H9 (cell line): ENCODE measurements around the gene INO80B. TPM values are rescaled to one million over a fixed set of nuclear protein-coding genes. Genes with fewer than 3 reads are reported as not detected.

ENCODE experiments used
- DNase-seq: peaks from one replicate; pipeline ENCODE4 v3.0.0-alpha.2; 2017
- H2AFZ ChIP-seq: one replicate; pipeline ENCODE4 v1.6.1; 2013; ENCODE audit warnings: mild to moderate bottlenecking, low read length, control low read depth, moderate library complexity
- H2AK5ac ChIP-seq: 2 replicates; pipeline ENCODE4 v1.6.1; 2013; ENCODE audit warnings: low read length, control low read depth, mixed read lengths; ENCODE audit not compliant: insufficient read length
- H2BK120ac ChIP-seq: one replicate; pipeline ENCODE4 v1.6.1; 2013; ENCODE audit warnings: low read depth, mild to moderate bottlenecking, low read length, control low read depth, inconsistent platforms; ENCODE audit not compliant: poor library complexity, severe bottlenecking
- H2BK12ac ChIP-seq: 2 replicates; pipeline ENCODE4 v1.6.1; 2013; ENCODE audit warnings: low read length, control low read depth, mixed read lengths, low read depth; ENCODE audit not compliant: insufficient read length
- H2BK15ac ChIP-seq: 2 replicates; pipeline ENCODE4 v1.6.1; 2013; ENCODE audit warnings: low read depth, low read length, control low read depth
- H2BK20ac ChIP-seq: one replicate; pipeline ENCODE4 v1.6.1; 2013; ENCODE audit warnings: low read depth, mild to moderate bottlenecking, low read length, control low read depth, inconsistent platforms; ENCODE audit not compliant: poor library complexity, severe bottlenecking
- H2BK5ac ChIP-seq: 2 replicates; pipeline ENCODE4 v1.6.1; 2013; ENCODE audit warnings: low read length, control low read depth, mixed read lengths; ENCODE audit not compliant: insufficient read length
- H3K14ac ChIP-seq: 2 replicates; pipeline ENCODE4 v1.6.1; 2013; ENCODE audit warnings: low read length, control low read depth; ENCODE audit not compliant: insufficient read depth
- H3K18ac ChIP-seq: 2 replicates; pipeline ENCODE4 v1.6.1; 2013; ENCODE audit warnings: low read depth, mild to moderate bottlenecking, mixed read lengths, low read length, control low read depth; ENCODE audit not compliant: insufficient read length
- H3K23ac ChIP-seq: 2 replicates; pipeline ENCODE4 v1.6.1; 2013; ENCODE audit warnings: low read length, control low read depth, mixed read lengths, low read depth; ENCODE audit not compliant: insufficient read length
- H3K23me2 ChIP-seq: 2 replicates; pipeline ENCODE4 v1.6.1; 2013; ENCODE audit warnings: low read depth, mild to moderate bottlenecking, mixed read lengths, low read length, control low read depth; ENCODE audit not compliant: insufficient read length, poor library complexity, severe bottlenecking
- H3K27ac ChIP-seq: 2 replicates; pipeline ENCODE4 v1.5.1; 2013; ENCODE audit warnings: low read length, control low read depth, mixed read lengths, low read depth; ENCODE audit not compliant: insufficient read length
- H3K27me3 ChIP-seq: 2 replicates; pipeline ENCODE4 v1.6.1; 2013; ENCODE audit warnings: low read length, control low read depth, inconsistent platforms; ENCODE audit not compliant: insufficient read depth
- H3K4ac ChIP-seq: 2 replicates; pipeline ENCODE4 v1.6.1; 2013; ENCODE audit warnings: low read depth, mild to moderate bottlenecking, control low read depth, inconsistent platforms, low read length, moderate library complexity
- H3K4me1 ChIP-seq: 2 replicates; pipeline ENCODE4 v1.6.1; 2013; ENCODE audit warnings: low read length, control low read depth, inconsistent platforms; ENCODE audit not compliant: insufficient read depth
- H3K4me2 ChIP-seq: 2 replicates; pipeline ENCODE4 v1.6.1; 2013; ENCODE audit warnings: low read length, control low read depth, mixed read lengths; ENCODE audit not compliant: insufficient read length, insufficient read depth
- H3K56ac ChIP-seq: 2 replicates; pipeline ENCODE4 v1.6.1; 2013; ENCODE audit warnings: low read depth, mild to moderate bottlenecking, mixed read lengths, low read length, control low read depth; ENCODE audit not compliant: insufficient read length
- H3K79me1 ChIP-seq: 2 replicates; pipeline ENCODE4 v1.6.1; 2013; ENCODE audit warnings: low read depth, mild to moderate bottlenecking, moderate library complexity, low read length, control low read depth, inconsistent platforms; ENCODE audit not compliant: insufficient read depth, poor library complexity, severe bottlenecking
- H3K79me2 ChIP-seq: 2 replicates; pipeline ENCODE4 v1.6.1; 2013; ENCODE audit warnings: low read length, control low read depth, inconsistent platforms; ENCODE audit not compliant: insufficient read depth
- H3K9ac ChIP-seq: 2 replicates; pipeline ENCODE4 v1.6.1; 2013; ENCODE audit warnings: low read length, control low read depth, mixed read lengths; ENCODE audit not compliant: insufficient read length; ENCODE audit errors: extremely low read depth
- H3K9me3 ChIP-seq: one replicate; pipeline ENCODE4 v1.6.1; 2013; ENCODE audit warnings: low read depth, low read length, inconsistent platforms; ENCODE audit not compliant: control insufficient read depth
- H3T11ph ChIP-seq: one replicate; pipeline ENCODE4 v1.6.1; 2013; ENCODE audit warnings: mild to moderate bottlenecking, low read length, control low read depth, inconsistent platforms
- H4K20me1 ChIP-seq: one replicate; pipeline ENCODE4 v1.6.1; 2013; ENCODE audit not compliant: control insufficient read depth, insufficient read length, insufficient read depth
- H4K5ac ChIP-seq: 2 replicates; pipeline ENCODE4 v1.6.1; 2013; ENCODE audit warnings: low read depth, mild to moderate bottlenecking, mixed read lengths, low read length, control low read depth; ENCODE audit not compliant: insufficient read length
- H4K8ac ChIP-seq: replicated peaks from 2 replicates; pipeline ENCODE4 v1.6.1; 2013; ENCODE audit warnings: low read length, control low read depth, mixed read lengths, low read depth; ENCODE audit not compliant: insufficient read length
- H4K91ac ChIP-seq: 2 replicates; pipeline ENCODE4 v1.6.1; 2013; ENCODE audit warnings: low read depth, mild to moderate bottlenecking, moderate library complexity, mixed read lengths, low read length, control low read depth; ENCODE audit not compliant: insufficient read length
- H3K27ac Mint-ChIP-seq, 3 experiments: 2 replicates in 2 of 3; 3 replicates in 1 of 3; pipeline ENCODE4 v1.8.0; 2020 to 2021; ENCODE audit warnings: mixed read lengths in 3 of 3, mild to moderate bottlenecking in 1 of 3, moderate library complexity in 1 of 3
- H3K27me3 Mint-ChIP-seq: 2 replicates; pipeline ENCODE4 v1.8.0; 2021; ENCODE audit warnings: low read depth, mild to moderate bottlenecking, moderate library complexity, mixed read lengths
- H3K36me3 Mint-ChIP-seq, 3 experiments: 2 replicates in 2 of 3; 3 replicates in 1 of 3; pipeline ENCODE4 v1.8.0; 2020 to 2021; ENCODE audit warnings: low read depth in 3 of 3, mixed read lengths in 3 of 3; ENCODE audit not compliant: insufficient read depth in 1 of 3
- H3K4me1 Mint-ChIP-seq, 2 experiments: 2 replicates each; pipeline ENCODE4 v1.8.0; 2020; ENCODE audit warnings: mixed read lengths in 2 of 2
- H3K4me3 Mint-ChIP-seq, 2 experiments: 2 replicates in 1 of 2; 3 replicates in 1 of 2; pipeline ENCODE4 v1.8.0; 2020 to 2021; ENCODE audit warnings: mild to moderate bottlenecking in 2 of 2, mixed read lengths in 2 of 2, moderate library complexity in 1 of 2
- H3K9me3 Mint-ChIP-seq, 2 experiments: 2 replicates in 1 of 2; 3 replicates in 1 of 2; pipeline ENCODE4 v1.8.0; 2020; ENCODE audit warnings: mild to moderate bottlenecking in 2 of 2, mixed read lengths in 2 of 2, moderate library complexity in 1 of 2
- WGBS: extraction: QIAGEN DNeasy Blood & Tissue Kit; methylation state at CpG from one replicate; pipeline ENCODE4 v1.1.7; 2013; ENCODE audit warnings: missing lambda C conversion rate, low lambda C conversion rate, mixed read lengths; ENCODE audit not compliant: insufficient read length; ENCODE audit errors: extremely low coverage; 5-methylcytosine and 5-hydroxymethylcytosine counted together
- total RNA-seq: library from RNA; stranded (reverse); gene quantifications from 2 replicates; pipeline ENCODE4 v1.2.1, GENCODE V29; 2021
- TF ChIP-seq, protein P1 (sequence below): fragments of 200-600 bp; sonication (generic); conservative IDR thresholded peaks from 3 replicates; pipeline ENCODE4 v1.8.0; 2021; ENCODE audit warnings: antibody characterized with exemption, mild to moderate bottlenecking

Gene INO80B
- total RNA-seq, 1 experiment from 2014 or later: 17.6 TPM

DNA sequence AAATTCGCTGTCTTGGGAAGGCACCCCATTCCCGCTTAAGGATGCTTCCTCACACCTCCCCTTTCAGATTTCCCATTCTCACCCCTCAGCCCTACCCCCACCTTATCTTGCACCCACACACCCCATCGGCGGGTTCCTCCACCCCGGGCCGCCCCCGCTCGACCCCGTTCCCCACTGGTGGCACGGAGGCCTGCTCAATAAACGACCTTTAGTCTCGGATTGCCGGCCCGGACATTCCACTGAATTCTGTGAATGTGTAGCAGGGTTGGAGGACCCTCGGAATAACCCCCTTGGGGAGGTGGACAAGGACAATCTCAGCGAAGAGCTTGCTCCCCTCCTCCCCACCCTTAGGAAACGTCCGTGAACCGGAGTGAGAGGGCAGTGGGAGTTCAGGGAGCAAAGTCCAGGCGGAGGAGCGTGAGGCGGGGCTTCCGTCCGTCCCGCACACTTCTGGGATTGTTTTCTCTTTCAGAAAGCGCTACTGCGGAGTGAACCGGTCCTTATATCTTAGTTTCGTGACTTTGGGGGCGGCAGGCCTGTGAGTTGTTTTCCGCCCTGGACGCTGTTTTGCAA lies 47.3 kb downstream of the INO80B start:
- Histone ChIP-seq H3K27me3 (peaks cover 80% of the 10 kb centered on the region), H3K79me1 (no peaks in the 10 kb centered on the region), H3K23ac (no peak overlapping the region), H4K20me1 (no peaks in the 10 kb centered on the region), H3K18ac (no peak overlapping the region), H3K4me2 (peak overlapping the region; percentile 54), H4K8ac (no peak overlapping the region), H3K9me3 (no peaks in the 10 kb centered on the region), H3K9ac (no peak overlapping the region), H3K27ac (no peak overlapping the region), H3K4me1 (peaks cover 4% of the 10 kb centered on the region; the same call in 1 of the 2 replicates), H2BK5ac (no peak overlapping the region), H2AFZ (no peak overlapping the region), H2BK12ac (no peak overlapping the region), H2BK20ac (no peak overlapping the region), H4K5ac (no peak overlapping the region), H2BK15ac (no peak overlapping the region), H3K56ac (no peak overlapping the region), H3T11ph (no peak overlapping the region), H2BK120ac (no peak overlapping the region), H3K79me2 (no peaks in the 10 kb centered on the region), H2AK5ac (no peak overlapping the region), H4K91ac (no peak overlapping the region), H3K4ac (no peak overlapping the region), H3K14ac (no peak overlapping the region), H3K23me2 (peaks cover 41% of the 10 kb centered on the region)
- WGBS: no CpG with 5 or more reads among the region's 32 CpGs
- TF ChIP-seq, protein P1, sequence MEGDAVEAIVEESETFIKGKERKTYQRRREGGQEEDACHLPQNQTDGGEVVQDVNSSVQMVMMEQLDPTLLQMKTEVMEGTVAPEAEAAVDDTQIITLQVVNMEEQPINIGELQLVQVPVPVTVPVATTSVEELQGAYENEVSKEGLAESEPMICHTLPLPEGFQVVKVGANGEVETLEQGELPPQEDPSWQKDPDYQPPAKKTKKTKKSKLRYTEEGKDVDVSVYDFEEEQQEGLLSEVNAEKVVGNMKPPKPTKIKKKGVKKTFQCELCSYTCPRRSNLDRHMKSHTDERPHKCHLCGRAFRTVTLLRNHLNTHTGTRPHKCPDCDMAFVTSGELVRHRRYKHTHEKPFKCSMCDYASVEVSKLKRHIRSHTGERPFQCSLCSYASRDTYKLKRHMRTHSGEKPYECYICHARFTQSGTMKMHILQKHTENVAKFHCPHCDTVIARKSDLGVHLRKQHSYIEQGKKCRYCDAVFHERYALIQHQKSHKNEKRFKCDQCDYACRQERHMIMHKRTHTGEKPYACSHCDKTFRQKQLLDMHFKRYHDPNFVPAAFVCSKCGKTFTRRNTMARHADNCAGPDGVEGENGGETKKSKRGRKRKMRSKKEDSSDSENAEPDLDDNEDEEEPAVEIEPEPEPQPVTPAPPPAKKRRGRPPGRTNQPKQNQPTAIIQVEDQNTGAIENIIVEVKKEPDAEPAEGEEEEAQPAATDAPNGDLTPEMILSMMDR: no peak
- H3K36me3 Mint-ChIP-seq: peaks cover 24 to 33% (median 26%) of the 10 kb centered on the region in 3 experiments
- H3K9me3 Mint-ChIP-seq: peaks cover 2 to 5% of the 10 kb centered on the region in 2 experiments; a peak in 4 of 5 replicates
- H3K27me3 Mint-ChIP-seq: peaks cover 87% of the 10 kb centered on the region
- no peak overlapping the region for H3K27ac Mint-ChIP-seq
- H3K4me1 Mint-ChIP-seq: peaks cover 59 to 71% of the 10 kb centered on the region in 2 experiments
- peak overlapping the region; percentile 72 to 85 for H3K4me3 Mint-ChIP-seq
- DNase-seq: no peak
